Measurements from ENCODE around the gene RNF220. TPM values are rescaled to one million over a fixed set of nuclear protein-coding genes. Genes with fewer than 3 reads are reported as not detected.
A peak's percentile ranks its signal among the peaks of the same experiment; 100 is the strongest.

Gene RNF220
- total and polyA plus RNA-seq, 9 of the 15 experiments (the other 6 are each of a cell fraction or from before 2014, with no cell fraction given): 5.1 to 117 (median 66.9) TPM

DNA sequence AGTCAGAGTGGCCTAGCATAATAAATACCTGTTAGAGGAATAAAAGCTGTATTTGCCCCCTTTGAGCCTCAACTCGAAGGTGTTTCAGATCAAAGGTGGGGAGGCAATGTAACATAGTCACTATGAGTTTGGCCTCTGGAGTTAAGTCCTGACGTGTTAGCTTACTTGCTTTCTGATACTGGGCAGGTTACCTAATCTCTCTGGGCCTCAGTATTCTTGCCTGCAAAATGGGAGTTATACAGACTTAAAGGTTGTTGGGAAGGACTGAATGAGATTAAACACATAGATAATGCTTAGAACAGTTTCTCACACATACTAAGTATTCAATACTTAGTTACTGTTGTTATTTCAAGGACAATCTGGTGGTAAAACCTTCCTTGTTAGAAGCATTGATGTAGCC, 15.5 kb downstream of the RNF220 start:
- H3K9ac ChIP-seq (ENCODE audit: insufficient read depth in 1 of 2, low read depth in 2 of 2, low read length in 2 of 2): no peak overlapping the region
- 0 out of 2 replicates have a peak, but pooled peaks cover 9% of the 10 kb centered on the region for H4K20me1 ChIP-seq (replicated peaks; ENCODE audit: control insufficient read depth, insufficient read depth, low read length)
- FAIRE-seq (no peak), ATAC-seq (no peak), DNase-seq (ENCODE audit: extremely low read depth in 1 of 4, low spot score in 3 of 4) (no peak)
- in situ Hi-C loops (cut with MboI) (no loop called here), intact Hi-C loops (cut with micrococcal nuclease) (no loop called here)
- H3K4me1 ChIP-seq (replicated peaks in 1 of 2; ENCODE audit: control insufficient read depth in 2 of 2, insufficient read depth in 2 of 2, low read length in 2 of 2): peaks cover 0 to 14% of the 10 kb centered on the region in 2 experiments; a peak in 1 of 5 replicates
- H3K27ac ChIP-seq (ENCODE audit: extremely low read depth, low read depth, low read length): no peak overlapping the region
- ChIA-PET CTCF (ENCODE audit: low intra/inter-chr PET ratio) (no interaction called here), POLR2A (interaction anchor here (0.5 kb wide), 1 partner anchor 359 kb away, joined by 3 read pairs; no protein-coding TSS in a partner anchor)
- TF ChIP-seq ZNF165 (CRISPR knock-in tag; IDR thresholded peaks at IDR 0.05; ENCODE audit: borderline replicate concordance) (no peak), RBM14 (IDR thresholded peaks at IDR 0.05; ENCODE audit: borderline replicate concordance, insufficient read depth, low read depth, low read length) (no peak), ZKSCAN1 (IDR thresholded peaks at IDR 0.05; ENCODE audit: low read depth, low read length) (no peak), RBM25 (IDR thresholded peaks at IDR 0.05; ENCODE audit: low read depth, low read length, severe bottlenecking) (peak; percentile 76), GATA2 (CRISPR knock-in tag; IDR thresholded peaks at IDR 0.05) (no peak), ZFP30 (CRISPR knock-in tag; IDR thresholded peaks at IDR 0.05; ENCODE audit: borderline replicate concordance) (no peak), NR4A1 (CRISPR knock-in tag; IDR thresholded peaks at IDR 0.05) (no peak), NR4A1 (tag; IDR thresholded peaks at IDR 0.05) (no peak), TAF1 (IDR thresholded peaks at IDR 0.05; ENCODE audit: control insufficient read depth, extremely low read depth, insufficient read depth, low read length, severe bottlenecking) (no peak), ZNF77 (CRISPR knock-in tag; IDR thresholded peaks at IDR 0.05) (no peak)
- no peak overlapping the region for H3K4me3 ChIP-seq
- no peaks in the 10 kb centered on the region for H3K9me1 ChIP-seq (ENCODE audit: control insufficient read depth, insufficient read depth, low read length)
- H3K9me3 ChIP-seq (replicated peaks; ENCODE audit: control insufficient read depth, insufficient read depth, low read depth, low read length): no peaks in the 10 kb centered on the region
- WGBS (ENCODE audit: insufficient coverage, low coverage, missing lambda C conversion rate): 2% methylated on average over 2 of the region's 2 CpGs
- H2AFZ ChIP-seq (ENCODE audit: low read depth, low read length): no peak overlapping the region
- H3K36me3 ChIP-seq (ENCODE audit: control insufficient read depth, insufficient read depth, low read length): no peaks in the 10 kb centered on the region
- peaks cover 57 to 78% of the 10 kb centered on the region in 2 experiments for H3K27me3 ChIP-seq (ENCODE audit: control insufficient read depth in 2 of 2, insufficient read depth in 2 of 2, low read length in 2 of 2)
- no peaks in the 10 kb centered on the region for H3K79me2 ChIP-seq (ENCODE audit: control insufficient read depth, insufficient read depth, low read length)
- no peak overlapping the region for H3K4me2 ChIP-seq (ENCODE audit: insufficient read depth, low read length)
- BruUV-seq (replicated peaks): no TSS peak

All from K562 (cell line).